Breast epithelium (tissue), 4 donors: ENCODE data around the gene NRCAM. TPM values are rescaled to one million over a fixed set of nuclear protein-coding genes. Genes with fewer than 3 reads are reported as not detected.

Experiments
- DNase-seq, 2 donors: peaks; one replicate each; pipeline ENCODE4 v3.0.0-alpha.2; 2019; ENCODE audit warnings: low spot score in 2 of 2
- H3K27ac ChIP-seq, 2 donors: fragments of 200-600 bp; sonication (generic) in 1 of 2; one replicate each; pipeline ENCODE4 v1.5.1; 2016 to 2019; ENCODE audit warnings: mild to moderate bottlenecking in 1 of 2
- H3K27me3 ChIP-seq, 2 donors: fragments of 200-600 bp; sonication (generic) in 1 of 2; one replicate each; pipeline versions ENCODE4 v1.5.1 to v1.6.0; 2017 to 2019; ENCODE audit warnings: control low read depth in 1 of 2, mild to moderate bottlenecking in 1 of 2
- H3K36me3 ChIP-seq: fragments of 200-600 bp; one replicate; pipeline ENCODE4 v1.5.1; 2019
- H3K4me1 ChIP-seq, 2 donors: fragments of 200-600 bp; sonication (generic); one replicate each; pipeline ENCODE4 v1.5.1; 2016 to 2019; ENCODE audit warnings: control low read depth in 1 of 2
- H3K4me3 ChIP-seq, 3 donors: fragments of 200-600 bp; sonication (generic); 1 replicate in 2 of 3; 2 replicates in 1 of 3; pipeline ENCODE4 v1.5.1; 2016 to 2019; ENCODE audit warnings: mild to moderate bottlenecking in 3 of 3, moderate library complexity in 2 of 3
- H3K9me3 ChIP-seq, 2 donors: fragments of 200-600 bp; sonication (generic) in 1 of 2; one replicate each; pipeline ENCODE4 v1.5.1; 2016 to 2019; ENCODE audit warnings: control low read depth in 1 of 2
- CTCF ChIP-seq, 3 donors: fragments of 450-650 bp; IDR thresholded peaks; one replicate each; pipeline ENCODE4 v1.5.1; 2016 to 2017; ENCODE audit warnings: antibody characterized with exemption in 3 of 3, mild to moderate bottlenecking in 3 of 3, moderate library complexity in 3 of 3
- POLR2A ChIP-seq: fragments of 450-650 bp; IDR thresholded peaks from one replicate; pipeline ENCODE4 v1.6.1; 2016; ENCODE audit warnings: antibody characterized with exemption, mild to moderate bottlenecking, moderate library complexity
- POLR2AphosphoS5 ChIP-seq, 3 donors: sonication (generic); formaldehyde crosslinking; IDR thresholded peaks; one replicate each; pipeline ENCODE4 v1.6.1; 2017; ENCODE audit warnings: antibody characterized with exemption in 3 of 3
- intact Hi-C: fragments of 100-400 bp; cut with DNase I; formaldehyde crosslinking; loops from one replicate; pipeline ENCODE4 v1.15.1; 2023; ENCODE audit warnings: low total_unique reads
- total RNA-seq, 3 donors: library from RNA; depleted of rRNA; stranded (reverse); fragments of >200 nt; gene quantifications; one replicate each; pipeline ENCODE4 v1.1.0, GENCODE V29; 2016

The NRCAM gene
- total RNA-seq, 3 donors from 2014 or later = 3.3 to 62.4 (median 4.2) TPM

GRCh38 chr7:108149119-108149518 is 307.1 kb downstream of the NRCAM start:
- H3K36me3 ChIP-seq = no peaks in the 10 kb centered on the region
- no peak for TF ChIP-seq POLR2AphosphoS5 (IDR thresholded peaks at IDR 0.05)
- no peak for TF ChIP-seq POLR2A
- TF ChIP-seq CTCF (IDR thresholded peaks at IDR 0.05) = no peak
- intact Hi-C loops = no loop called here
- H3K27ac ChIP-seq = no peak overlapping the region
- H3K27me3 ChIP-seq = no peaks in the 10 kb centered on the region
- no peak for DNase-seq
- H3K9me3 ChIP-seq = no peaks in the 10 kb centered on the region
- H3K4me1 ChIP-seq = no peaks in the 10 kb centered on the region
- no peak overlapping the region for H3K4me3 ChIP-seq

GRCh38 chr7:108147031-108147563 is 309.1 kb downstream of the NRCAM start:
- no peak for DNase-seq
- Histone ChIP-seq H3K27me3 (no peaks in the 10 kb centered on the region), H3K9me3 (no peaks in the 10 kb centered on the region), H3K36me3 (no peaks in the 10 kb centered on the region), H3K4me3 (no peak overlapping the region), H3K27ac (no peak overlapping the region), H3K4me1 (no peaks in the 10 kb centered on the region)
- intact Hi-C loops = no loop called here
- TF ChIP-seq POLR2AphosphoS5 (IDR thresholded peaks at IDR 0.05) (no peak), POLR2A (no peak), CTCF (IDR thresholded peaks at IDR 0.05) (no peak)

- no peaks in the 10 kb centered on the region for H3K27me3 ChIP-seq
- DNase-seq = peak in 1 of 2 donors; percentile 43
- H3K4me1 ChIP-seq = no peaks in the 10 kb centered on the region
- H3K27ac ChIP-seq = no peak overlapping the region
- TF ChIP-seq POLR2A (no peak), CTCF (IDR thresholded peaks at IDR 0.05) (peak; percentile 76 to 90 (median 78))
- intact Hi-C loops = no loop called here
- peak overlapping the region in 2 of 3 donors; percentile 20 to 47 for H3K4me3 ChIP-seq
- no peaks in the 10 kb centered on the region for H3K9me3 ChIP-seq
- H3K36me3 ChIP-seq = no peaks in the 10 kb centered on the region
Observed at GRCh38 chr7:108146070-108146842, 310.0 kb downstream of the NRCAM start.

GRCh38 chr7:108145401-108145800 is 310.8 kb downstream of the NRCAM start:
- no peak for DNase-seq
- H3K4me3 ChIP-seq = no peak overlapping the region
- H3K36me3 ChIP-seq = no peaks in the 10 kb centered on the region
- H3K27ac ChIP-seq = no peak overlapping the region
- TF ChIP-seq POLR2A (no peak), CTCF (IDR thresholded peaks at IDR 0.05) (no peak), POLR2AphosphoS5 (IDR thresholded peaks at IDR 0.05) (no peak)
- no peaks in the 10 kb centered on the region for H3K4me1 ChIP-seq
- intact Hi-C loops = no loop called here
- H3K27me3 ChIP-seq = no peaks in the 10 kb centered on the region
- no peaks in the 10 kb centered on the region for H3K9me3 ChIP-seq

- Histone ChIP-seq H3K9me3 (no peaks in the 10 kb centered on the region), H3K27me3 (no peaks in the 10 kb centered on the region), H3K4me1 (no peaks in the 10 kb centered on the region), H3K27ac (no peak overlapping the region), H3K4me3 (no peak overlapping the region), H3K36me3 (no peaks in the 10 kb centered on the region)
- intact Hi-C loops = no loop called here
- no peak for DNase-seq
- TF ChIP-seq CTCF (IDR thresholded peaks at IDR 0.05) (no peak), POLR2AphosphoS5 (IDR thresholded peaks at IDR 0.05) (no peak), POLR2A (no peak)
Observed at GRCh38 chr7:108144931-108145330, 311.3 kb downstream of the NRCAM start.
